NCI-H2107 treated with DMSO at 0.1 percent for 48 hours (cell line): Measurements from ENCODE around the gene PEX11B.
"Not testable (repeated sequence)": the region's sequence is repeated elsewhere in the genome, so short reads cannot be mapped to it uniquely, and the experiment has no call there.

Experiments used
- DNase-seq: peaks from one replicate; lab custom pipeline; 2025; ENCODE audit not compliant: unreplicated experiment; lab: John Stamatoyannopoulos, UW

PEX11B gene

DNA sequence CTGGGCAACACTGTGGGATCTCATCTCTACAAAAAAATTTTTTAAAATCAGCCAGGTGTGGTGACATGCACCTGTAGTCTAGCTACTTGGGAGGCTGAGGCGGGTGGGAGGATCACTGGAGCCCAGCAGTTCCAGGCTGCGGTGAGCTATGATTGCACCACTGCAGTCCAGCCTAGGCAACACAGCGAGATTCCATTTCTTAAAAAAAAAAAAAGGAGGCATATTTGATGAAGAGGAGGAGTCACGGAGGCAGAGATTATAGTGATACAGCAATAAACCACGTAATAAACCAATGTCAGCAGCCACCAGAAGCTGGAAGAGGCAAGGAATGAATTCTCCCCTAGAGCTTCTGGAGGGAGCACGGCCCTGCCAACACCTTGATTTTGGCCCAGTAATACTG, 35.3 kb upstream of the PEX11B start:
- no peak for DNase-seq

DNA sequence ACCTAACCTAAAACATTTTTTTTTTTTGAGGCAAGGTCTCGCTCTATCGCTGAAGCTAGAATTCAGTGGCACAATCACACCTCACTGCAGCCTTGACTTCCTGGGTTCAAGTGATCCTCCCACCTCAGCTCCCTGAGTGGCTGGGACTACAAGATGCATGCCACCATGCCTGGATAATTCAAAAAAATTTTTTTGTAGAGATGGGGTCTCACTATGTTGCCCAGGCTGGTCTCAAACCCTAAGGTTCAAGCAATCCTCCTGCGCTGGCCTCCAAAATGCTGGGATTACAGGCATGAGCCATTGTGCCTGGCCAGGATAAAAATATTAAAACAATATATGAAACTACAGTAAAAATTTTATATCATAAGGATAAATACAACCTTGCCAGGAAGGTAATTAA, 34.4 kb upstream of the PEX11B start:
- DNase-seq, result no peak

DNA sequence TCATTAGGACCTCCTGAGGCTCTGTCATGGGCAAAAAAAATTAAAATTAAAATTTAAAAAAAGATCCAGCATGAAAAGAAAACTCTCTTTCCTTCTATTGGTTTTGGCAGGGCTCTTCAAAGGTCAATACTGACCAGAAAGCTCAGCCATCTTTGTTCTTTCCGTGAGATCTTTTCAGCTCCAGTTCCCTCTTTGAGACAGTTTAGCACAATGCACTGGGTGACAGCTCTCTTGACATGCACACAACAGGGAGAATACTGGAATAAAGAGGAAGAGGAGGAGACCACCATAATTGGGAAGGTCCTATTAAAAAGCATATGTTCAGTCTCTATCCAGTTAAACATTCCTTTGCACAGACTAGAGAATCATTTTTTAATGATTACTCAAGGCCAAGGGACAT, 33.0 kb upstream of the PEX11B start:
- no peak for DNase-seq

DNA sequence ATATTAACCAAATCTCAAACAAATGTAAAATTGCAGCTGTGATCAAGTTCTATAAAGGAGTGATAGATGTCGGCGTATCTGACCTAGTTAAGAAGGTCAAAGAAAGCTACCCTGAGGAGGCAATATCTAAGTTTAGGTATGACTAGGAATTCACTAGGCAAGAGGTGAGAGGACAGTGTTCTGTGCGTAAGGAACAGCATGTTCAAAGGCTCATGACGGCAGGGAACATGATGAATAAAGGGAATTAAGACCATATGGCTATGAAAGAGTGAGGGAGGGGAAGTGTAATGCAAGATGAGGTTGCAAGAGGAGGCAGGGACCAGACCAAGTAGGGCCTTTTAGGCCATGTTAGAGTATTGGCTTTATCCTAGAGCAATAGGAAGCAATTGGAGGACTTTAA, 30.7 kb upstream of the PEX11B start:
- DNase-seq, result no peak

DNA sequence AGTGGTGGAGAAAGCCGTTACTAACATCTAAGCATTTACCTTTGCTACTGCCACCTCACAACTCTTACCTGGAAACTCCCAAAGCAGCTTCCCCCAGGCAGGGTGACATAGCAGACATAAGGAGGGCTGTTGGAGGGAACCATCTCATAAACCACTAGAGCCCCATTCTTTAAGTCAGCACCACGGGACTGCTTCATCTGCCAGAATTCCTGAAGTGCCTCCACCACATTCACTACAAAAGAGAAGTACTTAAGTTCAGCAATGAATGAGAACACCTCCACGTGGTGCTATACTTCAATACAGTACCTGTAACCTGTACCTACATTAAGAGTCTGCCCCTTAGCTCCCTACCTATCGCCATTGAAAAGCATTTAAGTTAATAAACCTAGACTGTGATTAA, 29.0 kb upstream of the PEX11B start:
- peak; percentile 21 for DNase-seq

DNA sequence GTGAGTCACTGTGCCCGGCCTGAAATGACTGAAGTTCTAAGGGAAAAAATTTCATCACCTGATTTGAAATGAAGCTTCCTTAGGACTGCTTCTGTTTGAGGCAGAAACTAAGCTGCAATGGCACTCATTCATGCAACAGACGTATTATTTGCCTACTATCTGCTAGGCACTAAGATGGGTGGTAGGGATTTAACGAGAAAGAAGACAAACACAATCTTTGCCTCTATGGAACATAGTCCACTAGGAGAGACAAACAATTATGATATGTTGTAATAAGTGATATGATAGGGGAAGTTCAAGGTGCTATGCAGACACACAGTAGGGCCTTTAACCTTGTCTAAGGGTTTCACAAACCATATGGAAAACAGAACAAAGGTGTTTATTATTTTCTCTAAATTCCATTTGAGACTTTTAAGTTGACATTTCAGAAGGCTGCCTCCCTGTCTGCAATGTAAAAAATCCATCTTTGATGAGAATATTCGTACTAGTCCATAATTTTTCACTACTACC, 28.0 kb upstream of the PEX11B start:
- DNase-seq, result no peak

DNA sequence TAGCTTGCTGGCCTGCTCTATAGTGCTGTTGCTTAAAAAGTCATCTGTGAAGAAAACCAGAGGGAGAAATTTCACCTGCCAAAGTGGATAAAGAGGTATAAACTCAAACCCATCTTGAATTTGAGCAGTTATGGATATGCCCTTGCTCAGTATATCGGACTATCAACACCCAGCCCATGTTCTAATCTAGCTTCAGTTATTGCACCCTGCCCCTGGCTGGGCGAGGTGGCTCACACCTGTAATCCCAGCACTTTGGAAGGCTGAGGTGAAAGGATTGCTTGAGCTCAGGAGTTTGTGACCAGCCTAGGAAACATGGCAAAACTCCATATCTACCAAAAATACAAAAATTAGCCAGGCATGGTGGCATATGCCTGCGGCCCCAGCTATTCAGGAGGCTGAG, 26.0 kb upstream of the PEX11B start:
- DNase-seq, result no peak

DNA sequence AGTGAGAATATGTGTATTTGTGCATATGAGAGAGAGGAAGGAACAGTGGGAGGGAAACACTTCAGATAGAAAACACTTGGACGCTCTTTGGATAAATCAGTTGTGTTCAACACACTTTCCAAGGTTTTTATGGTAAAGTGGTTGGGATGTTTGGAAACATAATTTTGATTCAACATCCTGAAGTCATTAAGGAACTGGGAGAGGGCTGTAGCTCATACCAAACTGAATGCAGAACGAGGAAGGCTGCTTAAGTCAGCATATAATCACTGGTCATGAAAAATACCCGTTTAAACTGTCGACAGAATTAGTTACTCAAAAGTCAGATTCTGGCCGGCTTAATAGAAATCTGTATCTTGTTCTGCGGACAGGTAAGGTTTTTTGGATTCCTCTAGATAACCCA, 24.4 kb upstream of the PEX11B start:
- no peak for DNase-seq

DNA sequence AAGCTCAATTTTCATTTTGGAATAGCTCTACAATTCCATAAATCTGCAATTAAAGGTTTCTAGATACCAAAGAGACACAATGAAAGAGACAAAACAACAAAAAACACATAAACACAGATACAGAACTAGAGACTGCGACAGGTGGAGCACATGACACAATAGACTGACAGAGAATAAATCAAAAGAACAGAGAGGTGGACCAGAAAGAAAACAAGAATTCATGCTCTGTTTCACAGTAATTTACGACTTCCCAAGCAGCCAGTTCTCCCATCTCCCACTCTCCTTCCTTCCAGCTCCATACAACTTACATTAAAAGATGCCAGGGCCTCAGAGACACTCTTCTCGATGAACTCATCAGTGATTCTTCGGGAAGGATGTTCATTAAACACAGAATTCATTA, 23.9 kb upstream of the PEX11B start:
- DNase-seq, result no peak

DNA sequence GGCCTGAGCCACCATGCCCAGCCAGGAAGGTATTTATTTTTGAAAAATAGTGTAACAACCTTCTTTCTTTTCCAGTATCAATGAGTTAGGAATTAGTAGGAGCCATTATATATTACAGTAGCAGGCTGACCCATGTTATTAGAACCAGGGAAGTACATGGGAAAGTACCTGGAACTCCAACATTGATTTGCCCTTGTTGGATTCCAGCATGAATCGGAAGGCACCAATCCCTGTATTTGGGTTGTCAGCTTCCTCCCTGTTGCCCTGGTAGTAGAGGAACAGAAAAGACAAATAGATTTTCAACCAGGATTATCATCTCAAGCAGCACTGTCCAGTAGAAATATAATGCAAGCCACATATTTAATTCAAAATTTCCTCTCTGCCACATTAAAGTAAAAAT, 18.9 kb upstream of the PEX11B start:
- no peak for DNase-seq

DNA sequence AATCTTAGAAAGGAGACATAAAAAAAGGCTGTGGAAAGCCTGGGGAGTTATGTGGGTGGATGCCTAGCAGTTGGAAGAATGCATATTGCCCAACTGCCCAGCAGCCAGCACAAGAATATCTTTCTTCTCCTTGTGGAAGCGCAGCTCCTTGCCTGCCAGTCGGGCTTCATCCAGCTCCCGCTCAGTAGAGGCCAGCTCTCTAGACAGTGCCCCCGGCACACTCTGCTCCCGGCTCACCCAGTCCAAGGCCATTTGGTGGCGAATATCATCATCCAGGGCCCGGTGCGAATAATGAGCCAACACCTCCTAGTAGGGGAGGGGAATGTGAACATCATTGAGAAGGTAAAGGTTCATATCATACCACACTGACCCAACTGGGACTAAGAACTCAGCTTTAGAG, 17.7 kb upstream of the PEX11B start:
- no peak for DNase-seq

DNA sequence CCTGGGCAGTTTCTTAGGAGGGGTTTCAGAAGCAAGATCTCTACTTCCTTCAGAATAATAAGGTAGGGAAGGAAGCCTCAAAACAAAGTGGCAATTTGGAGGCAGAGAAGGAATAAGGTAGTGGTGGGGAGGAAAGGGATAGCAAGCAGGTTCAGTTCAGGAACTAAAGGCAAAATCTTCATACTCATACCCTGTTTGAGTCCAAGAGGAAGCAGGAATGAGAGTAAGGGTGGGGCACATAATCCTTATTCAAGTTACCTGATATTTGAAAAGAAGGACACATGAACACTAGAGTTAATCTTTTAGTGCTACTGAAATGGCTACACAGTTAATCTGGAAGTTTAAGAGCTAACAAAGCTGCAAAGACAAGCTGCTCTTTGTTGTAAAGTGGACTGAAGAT, 17.2 kb upstream of the PEX11B start:
- DNase-seq, result no peak

DNA sequence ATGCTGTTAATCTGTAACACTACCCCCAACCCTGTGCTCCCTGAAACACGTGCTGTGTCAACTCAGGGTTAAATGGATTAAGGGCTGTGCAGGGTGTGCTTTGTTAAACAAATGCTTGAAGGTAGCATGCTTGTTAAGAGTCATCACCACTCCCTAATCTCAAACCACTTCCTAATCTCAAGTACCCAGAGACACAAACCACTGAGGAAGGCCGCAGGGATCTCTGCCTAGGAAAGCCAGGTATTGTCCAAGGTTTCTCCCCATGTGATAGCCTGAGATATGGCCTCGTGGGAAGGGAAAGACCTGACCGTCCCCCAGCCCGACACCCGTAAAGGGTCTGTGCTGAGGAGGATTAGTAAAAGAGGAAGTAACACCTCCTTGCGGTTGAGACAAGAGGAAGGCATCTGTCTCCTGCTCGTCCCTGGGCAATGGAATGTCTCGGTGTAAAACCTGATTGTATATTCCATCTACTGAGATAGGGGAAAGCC, 14.0 kb upstream of the PEX11B start:
- DNase-seq, result not testable (repeated sequence)

DNA sequence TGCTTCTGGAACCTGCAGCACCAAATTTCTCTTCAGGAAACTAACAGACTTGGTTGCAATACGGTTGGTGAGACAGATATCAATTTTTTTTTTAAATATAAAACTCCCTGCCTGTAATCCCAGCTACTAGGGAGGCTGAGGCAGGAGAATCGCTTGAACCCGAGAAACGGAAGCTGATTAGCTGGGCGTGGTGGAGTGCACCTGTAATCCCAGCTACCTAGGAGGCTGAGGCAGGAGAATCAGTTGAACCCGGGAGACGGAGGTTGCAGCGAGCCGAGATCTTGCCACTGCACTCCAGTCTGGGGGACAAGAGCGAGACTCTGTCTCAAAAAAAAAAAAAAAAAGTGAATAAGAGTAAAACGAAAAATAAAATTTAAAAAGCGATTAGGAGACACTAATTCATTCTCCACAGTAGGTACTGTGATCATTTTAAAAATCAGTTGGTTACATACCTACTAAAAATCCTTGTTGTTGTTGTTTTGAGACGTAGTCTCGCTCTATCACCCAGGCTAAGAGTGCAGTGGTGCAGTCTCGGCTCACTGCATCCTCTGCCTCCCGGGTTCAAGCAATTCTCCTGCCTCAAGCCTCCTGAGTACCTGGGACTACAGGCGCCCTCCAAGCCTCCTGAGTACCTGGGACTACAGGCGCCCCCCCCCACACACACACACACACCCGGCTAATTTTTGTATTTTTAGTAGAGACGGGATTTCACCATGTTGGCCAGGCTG, 9.6 kb upstream of the PEX11B start:
- no peak for DNase-seq

DNA sequence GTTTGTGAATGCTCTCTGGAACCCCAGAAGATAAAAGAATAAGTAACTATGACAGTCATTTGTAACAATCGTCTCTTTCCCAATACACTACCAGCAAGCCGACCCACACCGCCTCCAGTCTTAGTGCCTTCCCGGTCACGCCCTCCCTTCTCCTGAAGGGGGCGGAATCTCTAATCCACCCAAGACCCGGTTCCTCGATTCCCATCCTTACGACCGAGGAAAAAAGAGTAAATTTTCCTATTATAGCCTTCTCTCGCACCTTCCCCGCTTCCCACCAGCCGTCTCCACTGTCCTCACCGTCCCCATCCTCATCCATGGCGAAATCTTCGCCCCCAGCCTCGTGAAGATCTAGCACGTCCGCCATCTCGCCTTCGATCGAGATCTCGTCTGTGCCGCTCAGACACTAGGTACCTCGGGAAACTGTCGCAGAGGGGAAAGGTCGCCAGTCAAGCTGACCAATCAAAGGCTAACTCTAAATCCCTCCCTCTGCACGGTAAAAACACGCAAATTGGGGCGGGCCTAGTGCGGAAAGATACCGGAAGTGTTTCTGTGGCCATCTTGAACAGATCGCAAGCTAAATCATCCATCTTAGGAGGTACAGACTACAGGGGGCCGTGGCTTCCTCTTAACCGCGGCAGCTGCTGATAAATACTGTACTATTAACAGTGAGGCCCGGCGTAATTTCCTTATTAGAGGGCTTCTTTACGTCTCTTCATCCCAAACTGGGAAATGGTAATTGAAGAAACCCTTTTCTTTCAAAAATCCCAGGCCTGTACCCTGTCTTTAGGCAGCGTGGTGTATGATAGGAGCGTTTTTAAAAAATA, 8.8 kb upstream of the PEX11B start, which contains the start of gene RBM8A:
Gene RBM8A, minus strand, starts transcription at position 422 of the 824 bp plus-strand sequence. Its CDS starts 58 bp downstream, at position 364.
- DNase-seq, result peak; percentile 100

DNA sequence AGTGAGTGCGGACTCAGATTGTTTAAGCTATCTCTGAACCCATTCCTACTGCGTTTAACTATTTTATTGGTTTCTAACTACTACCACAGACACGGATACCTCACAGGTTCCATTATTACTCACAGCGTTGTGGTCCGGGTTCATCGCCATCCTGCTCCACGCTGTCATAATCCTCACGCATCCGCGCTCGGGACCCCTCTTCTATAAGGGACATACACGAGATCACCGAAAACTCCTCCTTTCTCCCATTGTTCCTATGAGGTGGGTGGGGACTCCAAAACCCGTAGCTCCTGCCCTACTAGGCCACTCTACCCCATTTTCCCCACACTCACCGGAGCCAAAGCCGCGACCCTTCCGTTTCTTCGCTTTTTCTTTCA, 8.2 kb upstream of the PEX11B start:
- no peak for DNase-seq

DNA sequence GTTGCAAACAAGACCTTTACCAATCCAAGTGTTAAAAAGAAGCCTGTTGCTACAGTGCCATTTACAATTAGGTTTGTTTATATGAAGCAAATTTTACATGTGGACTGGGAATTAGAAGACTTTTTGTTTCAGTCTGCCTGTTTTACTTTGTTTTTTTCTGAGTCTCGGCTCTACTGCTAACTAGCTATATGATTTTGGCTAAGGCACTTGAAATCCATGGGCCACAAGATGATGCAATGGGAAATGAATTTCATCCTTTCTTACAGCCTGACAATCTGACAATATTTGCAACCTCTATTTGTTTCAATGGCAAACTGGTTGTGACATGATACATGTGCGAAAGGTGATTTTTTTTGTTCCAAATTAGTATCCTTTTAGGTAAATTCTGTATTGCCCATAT, 3.7 kb upstream of the PEX11B start:
- DNase-seq, result no peak

DNA sequence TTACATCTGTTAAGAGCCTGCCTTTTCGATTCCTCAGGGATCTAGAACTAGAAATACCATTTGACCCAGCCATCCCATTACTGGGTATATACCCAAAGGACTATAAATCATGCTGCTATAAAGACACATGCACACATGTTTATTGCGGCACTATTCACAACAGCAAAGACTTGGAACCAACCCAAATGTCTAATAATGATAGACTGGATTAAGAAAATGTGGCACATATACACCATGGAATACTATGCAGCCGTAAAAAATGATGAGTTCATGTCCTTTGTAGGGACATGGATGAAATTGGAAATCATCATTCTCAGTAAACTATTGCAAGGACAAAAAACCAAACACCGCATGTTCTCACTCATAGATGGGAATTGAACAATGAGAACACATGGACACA, 1.8 kb upstream of the PEX11B start:
- DNase-seq, result not testable (repeated sequence)

DNA sequence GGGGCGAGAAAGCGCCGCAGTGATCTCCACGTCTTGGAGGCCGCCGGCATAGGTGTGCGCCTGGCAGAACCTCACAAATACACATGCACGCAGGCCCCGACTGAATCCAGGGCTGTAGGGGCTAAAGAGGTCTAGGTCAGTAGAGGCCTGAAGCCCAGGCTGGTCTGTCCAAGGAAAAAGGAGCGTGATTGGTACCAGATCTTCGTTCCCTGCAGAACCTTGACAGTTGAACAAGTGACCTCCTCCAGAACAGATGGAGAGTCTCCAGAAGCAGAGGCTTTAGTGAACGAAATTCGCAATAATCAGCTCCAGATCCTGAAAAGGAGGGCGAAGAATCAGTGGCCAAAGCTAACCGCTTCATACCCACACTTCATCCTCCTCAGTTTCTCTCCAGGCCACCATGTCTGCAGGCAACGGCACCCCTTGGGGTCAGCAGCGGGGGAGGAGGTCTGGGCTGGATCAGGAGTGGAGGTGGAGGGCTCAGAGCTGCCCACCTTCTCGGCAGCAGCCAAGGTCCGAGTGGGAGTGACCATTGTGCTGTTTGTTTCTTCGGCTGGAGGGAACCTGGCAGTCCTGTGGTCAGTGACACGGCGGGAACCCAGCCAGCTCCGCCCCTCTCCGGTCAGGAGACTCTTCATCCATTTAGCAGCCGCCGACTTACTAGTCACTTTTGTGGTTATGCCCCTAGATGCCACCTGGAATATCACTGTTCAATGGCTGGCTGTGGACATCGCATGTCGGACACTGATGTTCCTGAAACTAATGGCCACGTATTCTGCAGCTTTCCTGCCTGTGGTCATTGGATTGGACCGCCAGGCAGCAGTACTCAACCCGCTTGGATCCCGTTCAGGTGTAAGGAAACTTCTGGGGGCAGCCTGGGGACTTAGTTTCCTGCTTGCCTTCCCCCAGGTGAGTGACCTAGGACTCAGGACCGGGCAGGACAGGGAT, 749 bp upstream of the PEX11B start:
- peak; percentile 22 for DNase-seq

DNA sequence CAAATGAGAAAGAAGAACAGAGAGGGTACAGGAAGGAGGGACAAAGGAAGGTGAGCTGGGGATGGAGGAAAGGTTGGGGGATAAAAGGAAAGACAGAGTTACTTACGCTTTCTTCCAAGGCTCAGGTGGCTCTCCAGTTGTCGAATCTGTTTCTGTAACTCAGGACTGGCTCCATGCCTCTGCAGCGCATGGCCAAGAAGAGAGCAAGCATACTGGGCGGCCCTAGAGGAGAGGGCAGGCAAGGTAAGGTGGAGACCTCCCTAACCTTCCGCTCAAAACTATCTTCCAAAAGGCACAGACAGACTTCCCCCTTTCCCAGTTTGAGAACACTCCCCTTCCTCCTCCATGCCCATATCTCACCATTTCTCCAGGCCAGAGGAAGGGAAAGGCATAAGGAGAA, 922 bp downstream of the PEX11B start:
- no peak for DNase-seq

DNA sequence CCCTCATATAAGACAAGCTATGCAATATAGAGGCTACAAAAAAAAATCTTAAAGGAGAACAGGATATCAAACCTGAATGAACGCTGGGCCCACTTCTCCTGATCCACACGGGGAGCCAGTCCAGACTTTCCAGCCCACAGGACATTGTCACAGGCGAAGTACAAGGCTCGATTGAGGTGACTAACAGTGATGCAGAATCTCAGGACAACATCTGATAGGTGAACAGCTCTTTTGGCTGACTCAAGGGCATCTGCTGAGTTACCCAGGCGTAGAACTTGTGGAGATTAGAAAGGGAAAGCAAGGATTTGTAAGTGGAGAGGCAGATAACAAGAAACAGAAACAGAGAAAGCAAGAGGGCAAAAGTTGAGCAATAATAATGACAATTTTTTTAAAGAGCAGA, 1.8 kb downstream of the PEX11B start:
- no peak for DNase-seq
